MM.1S (cell line): ENCODE measurements around the gene OSBPL8.

ENCODE experiments used
- EZH2phosphoT487 ChIP-seq: fragments of 300-600 bp; sonication (generic); IDR thresholded peaks from 2 replicates; pipeline ENCODE4 v1.6.1; 2018; ENCODE audit warnings: antibody characterized with exemption, low read length
- TF ChIP-seq, protein P1 (sequence below): fragments of 300-600 bp; sonication (generic); IDR thresholded peaks from 2 replicates; pipeline ENCODE4 v1.5.1; 2016; ENCODE audit warnings: antibody characterized with exemption, low read length, mixed read lengths

DNA sequence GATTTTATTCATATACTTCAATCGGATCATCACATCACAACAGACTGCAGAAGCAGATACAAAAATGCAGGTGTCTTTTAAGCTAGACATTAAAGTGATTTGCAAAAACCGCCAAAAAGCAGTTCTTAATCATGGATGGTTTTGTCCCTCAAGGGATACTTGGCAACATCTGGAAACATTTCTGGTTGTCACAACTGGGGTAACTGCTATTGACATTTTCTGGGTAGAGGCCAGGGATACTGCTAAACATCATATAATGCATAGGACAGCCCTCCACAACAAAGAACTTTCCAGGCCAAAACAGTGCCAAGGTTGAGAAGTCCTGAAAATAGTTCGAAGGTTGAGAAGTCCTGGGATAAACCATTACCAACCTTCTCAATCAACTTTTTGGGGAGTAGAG is 109.6 kb downstream of the OSBPL8 start:
- TF ChIP-seq, protein P1, sequence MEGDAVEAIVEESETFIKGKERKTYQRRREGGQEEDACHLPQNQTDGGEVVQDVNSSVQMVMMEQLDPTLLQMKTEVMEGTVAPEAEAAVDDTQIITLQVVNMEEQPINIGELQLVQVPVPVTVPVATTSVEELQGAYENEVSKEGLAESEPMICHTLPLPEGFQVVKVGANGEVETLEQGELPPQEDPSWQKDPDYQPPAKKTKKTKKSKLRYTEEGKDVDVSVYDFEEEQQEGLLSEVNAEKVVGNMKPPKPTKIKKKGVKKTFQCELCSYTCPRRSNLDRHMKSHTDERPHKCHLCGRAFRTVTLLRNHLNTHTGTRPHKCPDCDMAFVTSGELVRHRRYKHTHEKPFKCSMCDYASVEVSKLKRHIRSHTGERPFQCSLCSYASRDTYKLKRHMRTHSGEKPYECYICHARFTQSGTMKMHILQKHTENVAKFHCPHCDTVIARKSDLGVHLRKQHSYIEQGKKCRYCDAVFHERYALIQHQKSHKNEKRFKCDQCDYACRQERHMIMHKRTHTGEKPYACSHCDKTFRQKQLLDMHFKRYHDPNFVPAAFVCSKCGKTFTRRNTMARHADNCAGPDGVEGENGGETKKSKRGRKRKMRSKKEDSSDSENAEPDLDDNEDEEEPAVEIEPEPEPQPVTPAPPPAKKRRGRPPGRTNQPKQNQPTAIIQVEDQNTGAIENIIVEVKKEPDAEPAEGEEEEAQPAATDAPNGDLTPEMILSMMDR, result no peak
- TF ChIP-seq EZH2phosphoT487, result no peak
